GM23338 (cell line): ENCODE results near the gene LAMB3. TPM values are rescaled to one million over a fixed set of nuclear protein-coding genes. Genes with fewer than 3 reads are reported as not detected.

Experiments used
- ATAC-seq: fragments of 200-7000 bp; cut with Tn5 transposase; 3 replicates; pipeline ENCODE4 v1.9.1; 2020
- DNase-seq: peaks from one replicate; pipeline ENCODE4 v3.0.0-alpha.2; 2015; ENCODE audit warnings: low spot score
- H2AFZ ChIP-seq: fragments of 200-600 bp; sonication (generic); 2 replicates; pipeline ENCODE4 v1.8.0; 2016; ENCODE audit warnings: antibody characterized with exemption, mild to moderate bottlenecking, moderate library complexity
- H3F3A ChIP-seq: fragments of 200-600 bp; sonication (generic); replicated peaks from 2 replicates; pipeline ENCODE4 v1.8.0; 2017; ENCODE audit warnings: antibody characterized with exemption, mixed run types, low read depth
- H3K27ac ChIP-seq: fragments of 200-600 bp; sonication (generic); 2 replicates; pipeline ENCODE4 v1.6.1; 2016; ENCODE audit warnings: low read depth
- H3K27me3 ChIP-seq: fragments of 200-600 bp; sonication (generic); 2 replicates; pipeline ENCODE4 v1.8.0; 2016; ENCODE audit warnings: mild to moderate bottlenecking, mixed run types, moderate library complexity; ENCODE audit not compliant: insufficient read depth
- H3K36me3 ChIP-seq: fragments of 200-600 bp; sonication (generic); 2 replicates; pipeline ENCODE4 v1.8.0; 2016; ENCODE audit warnings: mild to moderate bottlenecking; ENCODE audit not compliant: insufficient read depth
- H3K4me1 ChIP-seq: fragments of 200-600 bp; sonication (generic); 2 replicates; pipeline ENCODE4 v1.8.0; 2016; ENCODE audit warnings: mild to moderate bottlenecking, moderate library complexity; ENCODE audit not compliant: insufficient read depth
- H3K4me2 ChIP-seq: fragments of 200-600 bp; sonication (generic); 2 replicates; pipeline ENCODE4 v1.7.1; 2017; ENCODE audit warnings: mixed run types
- H3K4me3 ChIP-seq: fragments of 200-600 bp; sonication (generic); 2 replicates; pipeline ENCODE4 v1.6.1; 2016; ENCODE audit warnings: mixed run types
- H3K79me2 ChIP-seq: fragments of 200-600 bp; sonication (generic); replicated peaks from 2 replicates; pipeline ENCODE4 v1.8.0; 2017; ENCODE audit warnings: mild to moderate bottlenecking; ENCODE audit not compliant: insufficient read depth
- H3K9me2 ChIP-seq: fragments of 200-600 bp; sonication (generic); 2 replicates; pipeline ENCODE4 v1.8.0; 2017; ENCODE audit not compliant: insufficient read depth
- H4K20me1 ChIP-seq: fragments of 200-600 bp; sonication (generic); replicated peaks from 2 replicates; pipeline ENCODE4 v1.8.0; 2017; ENCODE audit warnings: mild to moderate bottlenecking; ENCODE audit not compliant: insufficient read depth
- H3K27ac Mint-ChIP-seq: 2 replicates; pipeline ENCODE4 v1.8.0; 2020; ENCODE audit warnings: inconsistent platforms, mild to moderate bottlenecking, moderate library complexity, mixed read lengths
- H3K27me3 Mint-ChIP-seq: 3 replicates; pipeline ENCODE4 v1.8.0; 2022; ENCODE audit warnings: low read depth, mild to moderate bottlenecking, moderate library complexity, mixed read lengths, inconsistent platforms; ENCODE audit not compliant: insufficient read depth, poor library complexity
- H3K36me3 Mint-ChIP-seq: 3 replicates; pipeline ENCODE4 v1.8.0; 2021; ENCODE audit warnings: low read depth, mild to moderate bottlenecking, inconsistent platforms, moderate library complexity, mixed read lengths
- H3K4me1 Mint-ChIP-seq: 3 replicates; pipeline ENCODE4 v1.8.0; 2020; ENCODE audit warnings: mild to moderate bottlenecking, inconsistent platforms, mixed read lengths
- H3K4me3 Mint-ChIP-seq: 3 replicates; pipeline ENCODE4 v1.8.0; 2021; ENCODE audit warnings: moderate library complexity, mild to moderate bottlenecking, inconsistent platforms, mixed read lengths
- H3K9me3 Mint-ChIP-seq: 3 replicates; pipeline ENCODE4 v1.8.0; 2020; ENCODE audit warnings: moderate library complexity, mild to moderate bottlenecking, inconsistent platforms, mixed read lengths
- CREB1 ChIP-seq: fragments of 250-450 bp; sonication (Bioruptor Pico); IDR thresholded peaks from 2 replicates; pipeline ENCODE4 v1.5.0; 2020; ENCODE audit warnings: low read depth, mild to moderate bottlenecking, moderate library complexity
- EZH2 ChIP-seq: fragments of 200-600 bp; sonication (generic); IDR thresholded peaks from one replicate; pipeline ENCODE4 v1.8.0; 2017; ENCODE audit warnings: antibody characterized with exemption, mild to moderate bottlenecking, low read depth; ENCODE audit not compliant: unreplicated experiment
- EZH2phosphoT487 ChIP-seq: fragments of 200-600 bp; sonication (generic); IDR thresholded peaks from one replicate; pipeline ENCODE4 v1.8.1; 2018; ENCODE audit warnings: antibody characterized with exemption; ENCODE audit not compliant: unreplicated experiment
- JUNB ChIP-seq: IDR thresholded peaks from one replicate; pipeline ENCODE4 v1.6.1; 2016; ENCODE audit warnings: antibody characterized with exemption; ENCODE audit not compliant: unreplicated experiment
- NANOG ChIP-seq: IDR thresholded peaks from 2 replicates; pipeline ENCODE4 v1.6.1; 2016; ENCODE audit warnings: antibody characterized with exemption, borderline replicate concordance
- POLR2AphosphoS5 ChIP-seq: IDR thresholded peaks from 2 replicates; pipeline ENCODE4 v1.6.1; 2016; ENCODE audit warnings: antibody characterized with exemption, low read depth
- STAT1 ChIP-seq: IDR thresholded peaks from one replicate; pipeline ENCODE4 v1.6.1; 2016; ENCODE audit warnings: antibody characterized with exemption; ENCODE audit not compliant: unreplicated experiment
- ZNF114 ChIP-seq: fragments of 250-450 bp; sonication (Bioruptor Pico); IDR thresholded peaks from 2 replicates; pipeline ENCODE4 v1.5.0; 2020; ENCODE audit warnings: mild to moderate bottlenecking, moderate library complexity
- ZNF331 ChIP-seq: fragments of 250-450 bp; sonication (Bioruptor Pico); IDR thresholded peaks from 2 replicates; pipeline ENCODE4 v1.5.0; 2020; ENCODE audit warnings: low read depth, mild to moderate bottlenecking, moderate library complexity
- polyA plus RNA-seq: library from polyadenylated mRNA; unstranded; fragments of >200 nt; fragmentation: Nextera tagmentation; extraction: Ambion mirVana; gene quantifications from 2 replicates; pipeline ENCODE4 v1.2.1, GENCODE V29; 2016
- total RNA-seq: library from RNA; depleted of rRNA; stranded (reverse); fragments of >200 nt; shearing (Covaris generic); gene quantifications from 2 replicates; pipeline ENCODE4 v1.2.3, GENCODE V29; 2014
- TF ChIP-seq, protein P1 (sequence below): IDR thresholded peaks from one replicate; pipeline ENCODE4 v1.6.1; 2018; ENCODE audit warnings: antibody characterized with exemption; ENCODE audit not compliant: unreplicated experiment
- TF ChIP-seq, protein P2 (sequence below): IDR thresholded peaks from 2 replicates; pipeline ENCODE4 v1.6.1; 2016; ENCODE audit warnings: antibody characterized with exemption
- TF ChIP-seq, protein P3 (sequence below): fragments of 250-450 bp; sonication (Bioruptor Pico); IDR thresholded peaks from 2 replicates; pipeline ENCODE4 v1.5.0; 2020; ENCODE audit warnings: mild to moderate bottlenecking, moderate library complexity
- TF ChIP-seq, protein P4 (sequence below), 2 experiments: fragments of 200-600 bp in 1 of 2; sonication (generic) in 1 of 2; conservative IDR thresholded peaks; 2 replicates each; pipeline versions ENCODE4 v1.5.1 to v1.6.1; 2016 to 2017; ENCODE audit warnings: antibody characterized with exemption in 2 of 2, low read depth in 2 of 2, mild to moderate bottlenecking in 2 of 2, moderate library complexity in 1 of 2

Gene LAMB3
- total and polyA plus RNA-seq, 2 experiments from 2014 or later: 0.05 to 0.52 TPM

DNA sequence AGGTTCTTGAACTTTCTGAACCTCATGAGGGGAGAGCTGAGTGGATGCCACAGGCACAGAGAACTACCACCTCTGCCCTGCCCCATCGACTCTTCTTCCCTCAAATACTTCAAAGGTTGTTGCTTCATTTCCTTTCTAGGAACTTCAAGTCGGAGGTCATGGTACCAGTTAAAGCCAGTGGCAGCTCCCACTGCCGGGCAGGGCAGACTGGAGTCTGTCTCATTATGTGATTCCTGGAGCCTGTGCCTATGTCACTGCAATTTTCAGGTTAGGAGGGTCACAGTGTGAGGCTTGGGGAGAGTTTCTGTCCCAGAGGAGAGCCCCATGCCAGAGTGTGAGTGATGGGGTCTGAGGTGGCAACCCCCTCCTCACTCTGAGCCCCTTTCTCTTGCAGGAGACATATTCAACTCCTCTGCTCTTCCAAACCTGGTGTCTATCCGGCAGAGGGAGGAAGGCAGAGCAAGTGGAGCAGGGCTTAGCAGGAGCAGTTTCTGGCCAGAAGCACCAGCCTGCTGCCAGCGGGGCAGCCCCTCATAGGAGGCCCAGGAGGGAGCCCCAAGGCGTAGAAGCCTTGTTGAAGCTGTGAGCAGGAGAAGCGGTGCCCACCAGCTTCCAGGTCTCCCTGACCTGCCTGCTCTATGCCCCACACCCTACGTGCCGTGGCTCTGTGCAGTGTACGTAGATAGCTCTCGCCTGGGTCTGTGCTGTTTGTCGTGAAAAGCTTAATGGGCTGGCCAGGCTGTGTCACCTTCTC, 39.4 kb downstream of the LAMB3 start:
- no peak overlapping the region for H3K4me3 ChIP-seq
- ATAC-seq: no peak
- no peak overlapping the region for H3K4me2 ChIP-seq
- Mint-ChIP-seq H3K4me3 (no peak overlapping the region), H3K4me1 (no peaks in the 10 kb centered on the region; the same call in 2 of the 3 replicates), H3K9me3 (no peaks in the 10 kb centered on the region; the same call in 2 of the 3 replicates), H3K36me3 (no peaks in the 10 kb centered on the region; the same call in 2 of the 3 replicates), H3K27ac (no peak overlapping the region), H3K27me3 (peaks cover 5% of the 10 kb centered on the region)
- no peak for DNase-seq
- H3K27me3 ChIP-seq: no peaks in the 10 kb centered on the region
- H3F3A ChIP-seq: no peaks in the 10 kb centered on the region
- no peak overlapping the region for H2AFZ ChIP-seq
- TF ChIP-seq NANOG (no peak), JUNB (no peak), EZH2phosphoT487 (no peak), POLR2AphosphoS5 (no peak), ZNF114 (CRISPR knock-in tag) (no peak), ZNF331 (CRISPR knock-in tag) (no peak), STAT1 (no peak), CREB1 (CRISPR knock-in tag) (no peak), EZH2 (no peak)
- TF ChIP-seq, protein P1, sequence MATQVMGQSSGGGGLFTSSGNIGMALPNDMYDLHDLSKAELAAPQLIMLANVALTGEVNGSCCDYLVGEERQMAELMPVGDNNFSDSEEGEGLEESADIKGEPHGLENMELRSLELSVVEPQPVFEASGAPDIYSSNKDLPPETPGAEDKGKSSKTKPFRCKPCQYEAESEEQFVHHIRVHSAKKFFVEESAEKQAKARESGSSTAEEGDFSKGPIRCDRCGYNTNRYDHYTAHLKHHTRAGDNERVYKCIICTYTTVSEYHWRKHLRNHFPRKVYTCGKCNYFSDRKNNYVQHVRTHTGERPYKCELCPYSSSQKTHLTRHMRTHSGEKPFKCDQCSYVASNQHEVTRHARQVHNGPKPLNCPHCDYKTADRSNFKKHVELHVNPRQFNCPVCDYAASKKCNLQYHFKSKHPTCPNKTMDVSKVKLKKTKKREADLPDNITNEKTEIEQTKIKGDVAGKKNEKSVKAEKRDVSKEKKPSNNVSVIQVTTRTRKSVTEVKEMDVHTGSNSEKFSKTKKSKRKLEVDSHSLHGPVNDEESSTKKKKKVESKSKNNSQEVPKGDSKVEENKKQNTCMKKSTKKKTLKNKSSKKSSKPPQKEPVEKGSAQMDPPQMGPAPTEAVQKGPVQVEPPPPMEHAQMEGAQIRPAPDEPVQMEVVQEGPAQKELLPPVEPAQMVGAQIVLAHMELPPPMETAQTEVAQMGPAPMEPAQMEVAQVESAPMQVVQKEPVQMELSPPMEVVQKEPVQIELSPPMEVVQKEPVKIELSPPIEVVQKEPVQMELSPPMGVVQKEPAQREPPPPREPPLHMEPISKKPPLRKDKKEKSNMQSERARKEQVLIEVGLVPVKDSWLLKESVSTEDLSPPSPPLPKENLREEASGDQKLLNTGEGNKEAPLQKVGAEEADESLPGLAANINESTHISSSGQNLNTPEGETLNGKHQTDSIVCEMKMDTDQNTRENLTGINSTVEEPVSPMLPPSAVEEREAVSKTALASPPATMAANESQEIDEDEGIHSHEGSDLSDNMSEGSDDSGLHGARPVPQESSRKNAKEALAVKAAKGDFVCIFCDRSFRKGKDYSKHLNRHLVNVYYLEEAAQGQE: no peak
- TF ChIP-seq, protein P2, sequence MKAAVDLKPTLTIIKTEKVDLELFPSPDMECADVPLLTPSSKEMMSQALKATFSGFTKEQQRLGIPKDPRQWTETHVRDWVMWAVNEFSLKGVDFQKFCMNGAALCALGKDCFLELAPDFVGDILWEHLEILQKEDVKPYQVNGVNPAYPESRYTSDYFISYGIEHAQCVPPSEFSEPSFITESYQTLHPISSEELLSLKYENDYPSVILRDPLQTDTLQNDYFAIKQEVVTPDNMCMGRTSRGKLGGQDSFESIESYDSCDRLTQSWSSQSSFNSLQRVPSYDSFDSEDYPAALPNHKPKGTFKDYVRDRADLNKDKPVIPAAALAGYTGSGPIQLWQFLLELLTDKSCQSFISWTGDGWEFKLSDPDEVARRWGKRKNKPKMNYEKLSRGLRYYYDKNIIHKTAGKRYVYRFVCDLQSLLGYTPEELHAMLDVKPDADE: no peak
- TF ChIP-seq, protein P3, sequence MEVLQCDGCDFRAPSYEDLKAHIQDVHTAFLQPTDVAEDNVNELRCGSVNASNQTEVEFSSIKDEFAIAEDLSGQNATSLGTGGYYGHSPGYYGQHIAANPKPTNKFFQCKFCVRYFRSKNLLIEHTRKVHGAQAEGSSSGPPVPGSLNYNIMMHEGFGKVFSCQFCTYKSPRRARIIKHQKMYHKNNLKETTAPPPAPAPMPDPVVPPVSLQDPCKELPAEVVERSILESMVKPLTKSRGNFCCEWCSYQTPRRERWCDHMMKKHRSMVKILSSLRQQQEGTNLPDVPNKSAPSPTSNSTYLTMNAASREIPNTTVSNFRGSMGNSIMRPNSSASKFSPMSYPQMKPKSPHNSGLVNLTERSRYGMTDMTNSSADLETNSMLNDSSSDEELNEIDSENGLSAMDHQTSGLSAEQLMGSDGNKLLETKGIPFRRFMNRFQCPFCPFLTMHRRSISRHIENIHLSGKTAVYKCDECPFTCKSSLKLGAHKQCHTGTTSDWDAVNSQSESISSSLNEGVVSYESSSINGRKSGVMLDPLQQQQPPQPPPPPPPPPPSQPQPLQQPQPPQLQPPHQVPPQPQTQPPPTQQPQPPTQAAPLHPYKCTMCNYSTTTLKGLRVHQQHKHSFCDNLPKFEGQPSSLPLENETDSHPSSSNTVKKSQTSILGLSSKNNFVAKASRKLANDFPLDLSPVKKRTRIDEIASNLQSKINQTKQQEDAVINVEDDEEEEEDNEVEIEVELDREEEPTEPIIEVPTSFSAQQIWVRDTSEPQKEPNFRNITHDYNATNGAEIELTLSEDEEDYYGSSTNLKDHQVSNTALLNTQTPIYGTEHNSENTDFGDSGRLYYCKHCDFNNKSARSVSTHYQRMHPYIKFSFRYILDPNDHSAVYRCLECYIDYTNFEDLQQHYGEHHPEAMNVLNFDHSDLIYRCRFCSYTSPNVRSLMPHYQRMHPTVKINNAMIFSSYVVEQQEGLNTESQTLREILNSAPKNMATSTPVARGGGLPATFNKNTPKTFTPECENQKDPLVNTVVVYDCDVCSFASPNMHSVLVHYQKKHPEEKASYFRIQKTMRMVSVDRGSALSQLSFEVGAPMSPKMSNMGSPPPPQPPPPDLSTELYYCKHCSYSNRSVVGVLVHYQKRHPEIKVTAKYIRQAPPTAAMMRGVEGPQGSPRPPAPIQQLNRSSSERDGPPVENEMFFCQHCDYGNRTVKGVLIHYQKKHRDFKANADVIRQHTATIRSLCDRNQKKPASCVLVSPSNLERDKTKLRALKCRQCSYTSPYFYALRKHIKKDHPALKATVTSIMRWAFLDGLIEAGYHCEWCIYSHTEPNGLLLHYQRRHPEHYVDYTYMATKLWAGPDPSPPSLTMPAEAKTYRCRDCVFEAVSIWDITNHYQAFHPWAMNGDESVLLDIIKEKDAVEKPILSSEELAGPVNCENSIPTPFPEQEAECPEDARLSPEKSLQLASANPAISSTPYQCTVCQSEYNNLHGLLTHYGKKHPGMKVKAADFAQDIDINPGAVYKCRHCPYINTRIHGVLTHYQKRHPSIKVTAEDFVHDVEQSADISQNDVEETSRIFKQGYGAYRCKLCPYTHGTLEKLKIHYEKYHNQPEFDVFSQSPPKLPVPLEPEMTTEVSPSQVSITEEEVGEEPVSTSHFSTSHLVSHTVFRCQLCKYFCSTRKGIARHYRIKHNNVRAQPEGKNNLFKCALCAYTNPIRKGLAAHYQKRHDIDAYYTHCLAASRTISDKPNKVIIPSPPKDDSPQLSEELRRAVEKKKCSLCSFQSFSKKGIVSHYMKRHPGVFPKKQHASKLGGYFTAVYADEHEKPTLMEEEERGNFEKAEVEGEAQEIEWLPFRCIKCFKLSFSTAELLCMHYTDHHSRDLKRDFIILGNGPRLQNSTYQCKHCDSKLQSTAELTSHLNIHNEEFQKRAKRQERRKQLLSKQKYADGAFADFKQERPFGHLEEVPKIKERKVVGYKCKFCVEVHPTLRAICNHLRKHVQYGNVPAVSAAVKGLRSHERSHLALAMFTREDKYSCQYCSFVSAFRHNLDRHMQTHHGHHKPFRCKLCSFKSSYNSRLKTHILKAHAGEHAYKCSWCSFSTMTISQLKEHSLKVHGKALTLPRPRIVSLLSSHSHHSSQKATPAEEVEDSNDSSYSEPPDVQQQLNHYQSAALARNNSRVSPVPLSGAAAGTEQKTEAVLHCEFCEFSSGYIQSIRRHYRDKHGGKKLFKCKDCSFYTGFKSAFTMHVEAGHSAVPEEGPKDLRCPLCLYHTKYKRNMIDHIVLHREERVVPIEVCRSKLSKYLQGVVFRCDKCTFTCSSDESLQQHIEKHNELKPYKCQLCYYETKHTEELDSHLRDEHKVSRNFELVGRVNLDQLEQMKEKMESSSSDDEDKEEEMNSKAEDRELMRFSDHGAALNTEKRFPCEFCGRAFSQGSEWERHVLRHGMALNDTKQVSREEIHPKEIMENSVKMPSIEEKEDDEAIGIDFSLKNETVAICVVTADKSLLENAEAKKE (CRISPR knock-in tag): no peak
- TF ChIP-seq, protein P4, sequence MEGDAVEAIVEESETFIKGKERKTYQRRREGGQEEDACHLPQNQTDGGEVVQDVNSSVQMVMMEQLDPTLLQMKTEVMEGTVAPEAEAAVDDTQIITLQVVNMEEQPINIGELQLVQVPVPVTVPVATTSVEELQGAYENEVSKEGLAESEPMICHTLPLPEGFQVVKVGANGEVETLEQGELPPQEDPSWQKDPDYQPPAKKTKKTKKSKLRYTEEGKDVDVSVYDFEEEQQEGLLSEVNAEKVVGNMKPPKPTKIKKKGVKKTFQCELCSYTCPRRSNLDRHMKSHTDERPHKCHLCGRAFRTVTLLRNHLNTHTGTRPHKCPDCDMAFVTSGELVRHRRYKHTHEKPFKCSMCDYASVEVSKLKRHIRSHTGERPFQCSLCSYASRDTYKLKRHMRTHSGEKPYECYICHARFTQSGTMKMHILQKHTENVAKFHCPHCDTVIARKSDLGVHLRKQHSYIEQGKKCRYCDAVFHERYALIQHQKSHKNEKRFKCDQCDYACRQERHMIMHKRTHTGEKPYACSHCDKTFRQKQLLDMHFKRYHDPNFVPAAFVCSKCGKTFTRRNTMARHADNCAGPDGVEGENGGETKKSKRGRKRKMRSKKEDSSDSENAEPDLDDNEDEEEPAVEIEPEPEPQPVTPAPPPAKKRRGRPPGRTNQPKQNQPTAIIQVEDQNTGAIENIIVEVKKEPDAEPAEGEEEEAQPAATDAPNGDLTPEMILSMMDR (conservative IDR thresholded peaks at IDR 0.05; ENCODE audit: low read depth in 2 of 2): no peak
- no peak overlapping the region for H3K27ac ChIP-seq
- no peaks in the 10 kb centered on the region for H3K79me2 ChIP-seq
- no peaks in the 10 kb centered on the region for H3K36me3 ChIP-seq
- no peaks in the 10 kb centered on the region for H3K9me2 ChIP-seq
- H3K4me1 ChIP-seq: no peaks in the 10 kb centered on the region
- no peaks in the 10 kb centered on the region for H4K20me1 ChIP-seq
